ENCODE results near the gene PSORS1C1. TPM values are rescaled to one million over a fixed set of nuclear protein-coding genes. Genes with fewer than 3 reads are reported as not detected.

PSORS1C1 gene
- total and polyA plus RNA-seq, 2 donors (not counting 1 experiment from before 2014, with no cell fraction given), result 0.40 to 0.66 TPM

GRCh38 chr6:31091680-31092079 is 22.9 kb upstream of the PSORS1C1 start:
- Histone ChIP-seq H3K36me3 (ENCODE audit: control insufficient read depth, insufficient read depth, low read length) (no peaks in the 10 kb centered on the region), H3K9me3 (ENCODE audit: control insufficient read depth, insufficient read depth, low read depth, low read length) (no peaks in the 10 kb centered on the region), H2AFZ (ENCODE audit: low read length) (no peak overlapping the region), H3K9ac (ENCODE audit: insufficient read depth, low read length) (no peak overlapping the region), H3K27ac (ENCODE audit: insufficient read depth, low read length) (no peak overlapping the region), H3K4me3 (replicated peaks in 1 of 4; ENCODE audit: control extremely low read depth in 1 of 4, insufficient read depth in 1 of 4, low read depth in 3 of 4, low read length in 4 of 4) (no peak overlapping the region), H3K27me3 (ENCODE audit: control insufficient read depth, insufficient read depth, low read length) (no peaks in the 10 kb centered on the region), H3K4me2 (ENCODE audit: extremely low read depth, insufficient read depth, low read length) (no peak overlapping the region), H3K79me2 (ENCODE audit: control insufficient read depth, insufficient read depth, low read length) (no peaks in the 10 kb centered on the region), H3K4me1 (ENCODE audit: control insufficient read depth, extremely low read depth, insufficient read depth, low read length) (peaks cover 7% of the 10 kb centered on the region), H4K20me1 (ENCODE audit: control insufficient read depth, extremely low read depth, insufficient read depth, low read length) (no peaks in the 10 kb centered on the region)
- DNase-seq (ENCODE audit: low read depth in 2 of 2), result no peak
- no peak for TF ChIP-seq CTCF (conservative IDR thresholded peaks at IDR 0.05 in 1 of 2, IDR thresholded peaks at IDR 0.05 in 1 of 2; ENCODE audit: low read depth in 1 of 2, low read length in 2 of 2)
- no peak for TF ChIP-seq EZH2 (IDR thresholded peaks at IDR 0.05; ENCODE audit: low read length, missing control alignments)

- Histone ChIP-seq H3K79me2 (ENCODE audit: control insufficient read depth, insufficient read depth, low read length) (no peaks in the 10 kb centered on the region), H3K4me1 (ENCODE audit: control insufficient read depth, extremely low read depth, insufficient read depth, low read length) (peaks cover 1% of the 10 kb centered on the region), H4K20me1 (ENCODE audit: control insufficient read depth, extremely low read depth, insufficient read depth, low read length) (no peaks in the 10 kb centered on the region), H3K4me2 (ENCODE audit: extremely low read depth, insufficient read depth, low read length) (no peak overlapping the region), H2AFZ (ENCODE audit: low read length) (no peak overlapping the region), H3K27me3 (ENCODE audit: control insufficient read depth, insufficient read depth, low read length) (no peaks in the 10 kb centered on the region), H3K4me3 (replicated peaks in 1 of 4; ENCODE audit: control extremely low read depth in 1 of 4, insufficient read depth in 1 of 4, low read depth in 3 of 4, low read length in 4 of 4) (no peak overlapping the region), H3K9ac (ENCODE audit: insufficient read depth, low read length) (no peak overlapping the region), H3K36me3 (ENCODE audit: control insufficient read depth, insufficient read depth, low read length) (no peaks in the 10 kb centered on the region), H3K9me3 (ENCODE audit: control insufficient read depth, insufficient read depth, low read depth, low read length) (no peaks in the 10 kb centered on the region), H3K27ac (ENCODE audit: insufficient read depth, low read length) (no peak overlapping the region)
- TF ChIP-seq CTCF (conservative IDR thresholded peaks at IDR 0.05 in 1 of 2, IDR thresholded peaks at IDR 0.05 in 1 of 2; ENCODE audit: low read depth in 1 of 2, low read length in 2 of 2) (no peak), EZH2 (IDR thresholded peaks at IDR 0.05; ENCODE audit: low read length, missing control alignments) (no peak)
- DNase-seq (ENCODE audit: low read depth in 2 of 2), result no peak
Observed at GRCh38 chr6:31092238-31092637, 22.4 kb upstream of the PSORS1C1 start.

- Histone ChIP-seq H2AFZ (ENCODE audit: low read length) (no peak overlapping the region), H3K4me3 (replicated peaks in 1 of 4; ENCODE audit: control extremely low read depth in 1 of 4, insufficient read depth in 1 of 4, low read depth in 3 of 4, low read length in 4 of 4) (no peak overlapping the region), H4K20me1 (ENCODE audit: control insufficient read depth, extremely low read depth, insufficient read depth, low read length) (no peaks in the 10 kb centered on the region), H3K9me3 (ENCODE audit: control insufficient read depth, insufficient read depth, low read depth, low read length) (no peaks in the 10 kb centered on the region), H3K36me3 (ENCODE audit: control insufficient read depth, insufficient read depth, low read length) (no peaks in the 10 kb centered on the region), H3K27me3 (ENCODE audit: control insufficient read depth, insufficient read depth, low read length) (no peaks in the 10 kb centered on the region), H3K27ac (ENCODE audit: insufficient read depth, low read length) (no peak overlapping the region), H3K4me1 (ENCODE audit: control insufficient read depth, extremely low read depth, insufficient read depth, low read length) (no peaks in the 10 kb centered on the region), H3K79me2 (ENCODE audit: control insufficient read depth, insufficient read depth, low read length) (no peaks in the 10 kb centered on the region), H3K4me2 (ENCODE audit: extremely low read depth, insufficient read depth, low read length) (no peak overlapping the region), H3K9ac (ENCODE audit: insufficient read depth, low read length) (no peak overlapping the region)
- TF ChIP-seq CTCF (conservative IDR thresholded peaks at IDR 0.05 in 1 of 2, IDR thresholded peaks at IDR 0.05 in 1 of 2; ENCODE audit: low read depth in 1 of 2, low read length in 2 of 2) (no peak), EZH2 (IDR thresholded peaks at IDR 0.05; ENCODE audit: low read length, missing control alignments) (no peak)
- DNase-seq (ENCODE audit: low read depth in 2 of 2), result no peak
Observed at GRCh38 chr6:31092769-31093505, 21.7 kb upstream of the PSORS1C1 start.
